IPS-20b (cell line): ENCODE results near the gene CALHM6.

Experiments
- H3K27ac ChIP-seq: one replicate; pipeline ENCODE4 v1.5.1; 2013; ENCODE audit warnings: low read length
- H3K27me3 ChIP-seq: 2 replicates; pipeline ENCODE4 v1.6.1; 2013; ENCODE audit warnings: mild to moderate bottlenecking, low read length, inconsistent platforms; ENCODE audit not compliant: insufficient read depth
- H3K36me3 ChIP-seq: 2 replicates; pipeline ENCODE4 v1.6.1; 2013; ENCODE audit warnings: low read depth, mild to moderate bottlenecking, inconsistent platforms, low read length, moderate library complexity; ENCODE audit not compliant: insufficient read depth
- H3K4me1 ChIP-seq: 2 replicates; pipeline ENCODE4 v1.6.1; 2013; ENCODE audit warnings: mild to moderate bottlenecking, control low read depth, inconsistent platforms, low read length, moderate library complexity; ENCODE audit not compliant: insufficient read depth
- H3K4me3 ChIP-seq: 2 replicates; pipeline ENCODE4 v1.5.1; 2013; ENCODE audit warnings: mild to moderate bottlenecking, low read length, inconsistent platforms
- H3K9ac ChIP-seq: 2 replicates; pipeline ENCODE4 v1.6.1; 2013; ENCODE audit warnings: low read depth, mild to moderate bottlenecking, inconsistent platforms, low read length, moderate library complexity
- H3K9me3 ChIP-seq: 2 replicates; pipeline ENCODE4 v1.6.1; 2013; ENCODE audit warnings: mild to moderate bottlenecking, low read depth, low read length, inconsistent platforms; ENCODE audit not compliant: insufficient read depth

The CALHM6 gene

DNA sequence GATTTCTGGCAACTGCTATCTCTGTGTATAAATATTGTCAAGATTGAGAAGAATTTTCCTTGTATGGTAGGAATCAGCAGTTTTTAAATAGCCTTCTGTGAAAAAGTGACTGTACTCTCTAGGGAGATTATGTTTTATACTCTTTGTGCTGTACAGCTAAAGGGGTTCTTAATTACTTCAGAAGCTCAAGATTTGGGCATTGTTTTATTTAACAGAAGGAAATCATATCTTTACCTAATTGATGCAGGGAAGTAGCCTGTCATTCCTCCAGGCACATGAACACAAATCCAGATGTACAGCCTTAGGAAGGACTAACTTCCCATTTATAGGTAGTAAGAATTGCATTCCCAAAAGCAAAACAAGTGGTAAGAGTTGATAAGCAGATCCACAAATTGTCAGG is 51.6 kb downstream of the CALHM6 start:
- Histone ChIP-seq H3K9ac (no peak overlapping the region), H3K36me3 (no peaks in the 10 kb centered on the region), H3K9me3 (no peaks in the 10 kb centered on the region), H3K27ac (no peak overlapping the region), H3K4me1 (peaks cover 14% of the 10 kb centered on the region), H3K27me3 (no peaks in the 10 kb centered on the region), H3K4me3 (no peak overlapping the region)
